GM19351 (cell line): Measurements from ENCODE around the gene ARHGEF7.

ENCODE experiments used
- ATAC-seq: cut with Tn5 transposase; IDR thresholded peaks from one replicate; pipeline ENCODE4 v1.9.1; 2021; ENCODE audit warnings: mild to moderate bottlenecking, moderate library complexity; ENCODE audit not compliant: unreplicated experiment

Gene ARHGEF7

DNA sequence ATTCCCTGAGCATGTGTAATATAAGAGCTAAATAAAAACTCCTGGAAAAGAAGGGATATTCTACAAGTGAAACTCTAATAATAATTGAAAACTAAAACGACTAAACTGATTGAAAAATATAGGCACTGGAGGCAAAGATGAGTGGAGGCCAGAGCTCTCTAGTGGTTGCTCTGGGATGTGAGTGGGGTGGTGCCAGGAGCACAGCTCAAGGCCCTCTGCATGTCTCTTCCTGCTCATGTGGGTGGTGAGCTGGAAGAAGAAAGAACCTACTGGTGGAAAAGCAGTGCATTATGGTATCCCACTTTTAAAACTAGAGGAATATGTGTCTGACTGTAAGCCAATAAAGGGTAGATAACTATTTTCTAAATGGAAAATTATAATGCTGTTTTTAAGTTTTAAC is 15.8 kb upstream of the ARHGEF7 start:
- ATAC-seq: no peak

DNA sequence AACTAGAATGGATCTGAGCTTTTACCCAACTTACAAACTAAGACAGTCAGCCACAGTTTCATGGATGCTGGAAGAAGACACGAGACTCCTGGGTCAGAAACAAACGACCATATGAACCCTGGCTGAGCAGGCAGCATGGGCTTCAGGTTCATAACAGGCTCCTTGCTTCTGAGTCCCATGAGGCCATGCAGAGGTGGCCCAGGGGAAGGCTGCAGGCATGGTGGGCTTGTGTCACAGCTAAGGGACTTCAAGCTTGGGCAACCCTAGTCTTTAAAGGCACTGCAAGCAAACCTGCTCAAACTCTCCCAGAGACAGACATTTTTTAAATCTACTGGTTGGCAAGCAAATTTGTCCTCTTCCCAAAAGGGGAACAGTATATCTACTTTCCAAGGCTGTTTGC is 5.1 kb upstream of the ARHGEF7 start:
- ATAC-seq: no peak

- ATAC-seq: no peak
These were observed 3.7 kb upstream of the ARHGEF7 start for GRCh38 chr13:111111376-111111937.

GRCh38 chr13:111112196-111112595 is 2.9 kb upstream of the ARHGEF7 start:
- ATAC-seq: no peak

DNA sequence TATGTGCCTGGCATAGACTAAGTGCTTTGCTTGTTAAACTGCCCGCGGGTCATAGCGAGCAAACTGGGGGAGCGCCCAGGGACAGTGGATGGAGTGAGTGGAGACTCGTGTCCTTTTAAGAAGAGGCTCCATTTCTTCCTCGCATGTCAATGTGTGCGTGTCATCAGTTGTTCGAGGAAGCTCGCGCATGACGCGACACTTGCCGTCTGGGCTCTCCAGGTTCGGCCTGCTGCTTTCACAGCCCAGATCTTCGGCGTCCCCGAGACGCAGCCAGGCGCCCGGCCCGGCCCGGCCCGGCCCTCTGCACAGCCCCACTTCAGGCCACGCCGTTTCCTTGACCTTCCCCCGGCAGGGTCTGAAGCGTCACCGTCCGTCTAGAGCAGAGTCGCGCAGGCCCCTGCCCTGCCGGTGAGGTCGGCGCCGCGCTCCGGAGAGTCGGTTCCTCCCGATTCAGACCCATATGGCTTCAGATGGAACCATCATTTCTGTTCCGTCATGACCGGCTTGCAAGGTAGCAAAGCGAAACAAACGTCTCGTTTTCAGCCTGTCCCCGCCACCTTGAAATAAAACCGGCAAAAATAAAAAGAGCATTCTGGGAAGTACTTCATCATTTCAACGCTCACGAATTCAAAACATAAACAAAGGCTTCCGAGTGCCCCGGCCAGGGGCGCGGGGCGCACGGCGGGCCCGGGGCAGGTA is 599 bp upstream of the ARHGEF7 start:
- peak; percentile 51 for ATAC-seq

- no peak for ATAC-seq
These were observed 933 bp downstream of the ARHGEF7 start for GRCh38 chr13:111115965-111116521.

DNA sequence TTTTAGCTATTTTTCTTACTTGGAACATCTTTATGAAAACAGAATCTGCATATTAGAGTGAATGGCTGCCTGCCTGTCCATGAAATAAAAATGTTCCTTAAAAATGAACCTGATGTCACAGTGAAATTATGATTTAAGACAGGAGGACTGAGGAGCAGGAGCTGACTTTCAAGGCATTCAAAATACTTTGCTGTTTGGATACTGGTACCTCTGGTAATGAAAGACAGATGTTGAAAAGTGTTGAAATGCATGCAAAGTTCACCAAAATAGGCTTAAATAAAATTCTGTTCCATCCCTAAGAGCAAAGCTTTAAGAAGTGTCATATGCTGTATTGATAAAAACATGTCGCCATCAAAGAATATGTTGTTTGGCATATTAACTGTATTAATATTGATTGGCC is 1.7 kb downstream of the ARHGEF7 start:
- ATAC-seq: no peak

DNA sequence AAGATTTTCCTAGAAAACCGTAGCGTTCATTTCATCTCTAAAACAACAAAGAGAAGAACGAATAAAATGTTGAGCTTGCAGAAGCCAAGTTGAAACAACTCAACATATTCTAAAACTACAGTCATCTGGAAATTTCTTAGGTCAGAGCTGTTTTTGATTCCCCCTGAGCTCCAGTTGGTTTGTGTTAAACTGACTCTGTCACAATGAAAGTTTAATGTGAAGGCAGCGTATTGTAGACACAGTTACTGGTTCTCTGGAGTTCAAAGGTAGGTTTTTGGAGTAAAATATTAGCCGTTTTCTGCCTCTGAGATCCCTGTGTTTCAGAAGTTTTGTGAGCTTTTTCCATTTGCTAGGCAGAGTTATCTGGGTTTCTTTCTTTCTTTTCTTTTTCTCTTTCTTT is 2.2 kb downstream of the ARHGEF7 start:
- no peak for ATAC-seq

- no peak for ATAC-seq
These were observed 2.9 kb downstream of the ARHGEF7 start for GRCh38 chr13:111117961-111118360.

DNA sequence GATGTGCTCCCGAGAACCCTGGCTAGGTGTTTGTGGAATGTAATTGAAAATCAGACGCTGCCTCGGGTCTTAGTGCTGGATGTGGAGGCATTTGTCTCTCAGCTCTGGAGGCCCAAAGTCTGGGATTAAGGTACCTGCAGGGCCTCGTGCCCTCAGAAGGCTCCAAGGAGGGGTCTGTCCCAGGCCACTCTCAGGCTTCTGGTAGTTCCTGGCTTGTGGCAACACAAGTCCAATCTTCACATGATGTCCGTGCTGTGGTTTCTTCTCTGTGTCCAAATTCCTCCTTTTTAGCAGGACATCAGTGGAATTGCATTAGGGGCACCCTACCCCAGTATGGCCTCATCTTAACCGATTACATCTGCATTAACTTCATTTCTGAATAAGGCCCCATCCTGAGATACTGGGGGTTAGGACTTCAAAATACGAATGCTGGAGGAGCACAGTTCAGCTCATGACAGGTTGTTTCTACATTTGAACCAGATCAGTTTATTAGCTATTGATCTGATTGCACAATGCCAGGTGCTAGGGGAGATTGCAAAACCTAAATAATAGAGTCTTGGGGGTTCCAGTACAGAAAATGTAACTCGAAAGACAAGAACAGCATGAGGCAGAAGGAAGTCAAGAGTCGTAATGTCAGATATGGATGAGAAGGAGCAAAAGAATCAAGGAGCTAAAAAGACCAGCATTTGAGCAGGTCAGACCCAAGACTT is 3.9 kb downstream of the ARHGEF7 start:
- no peak for ATAC-seq

DNA sequence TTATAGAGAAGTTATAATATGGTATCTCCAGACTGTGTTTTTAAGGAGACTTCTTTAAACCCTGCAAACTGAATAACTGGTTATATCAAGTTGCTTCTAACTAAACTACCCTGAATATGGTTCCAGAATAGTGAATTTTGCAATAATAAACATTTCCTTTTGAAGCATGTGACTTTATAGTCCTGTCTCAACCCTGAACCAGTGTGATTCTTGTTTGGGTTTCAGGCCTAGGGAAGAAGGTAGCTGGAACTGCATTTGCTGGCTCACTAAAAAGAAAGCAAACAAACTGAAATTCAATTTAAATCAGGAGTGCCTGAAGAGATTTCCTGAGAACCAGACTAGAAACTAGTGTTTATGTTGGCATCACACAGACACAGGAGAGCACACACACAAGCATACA is 4.9 kb downstream of the ARHGEF7 start:
- no peak for ATAC-seq

DNA sequence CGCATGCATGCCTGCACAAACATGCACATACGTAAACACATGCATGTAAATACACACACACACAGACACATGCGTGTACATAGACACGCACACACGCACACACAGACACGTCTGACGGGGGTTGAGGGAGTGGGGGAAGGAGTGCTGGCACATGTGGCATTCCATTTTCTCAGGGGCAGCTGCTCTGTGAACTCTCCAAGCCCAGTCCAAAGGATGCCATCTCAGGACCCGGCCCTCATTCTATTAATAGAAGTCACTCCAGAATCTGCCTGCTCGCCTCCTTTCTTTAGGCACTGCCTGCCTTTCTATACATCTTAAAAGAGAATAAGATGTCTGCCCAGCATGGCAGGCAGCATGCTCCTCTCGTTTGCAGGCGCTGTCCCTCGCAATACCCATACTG is 5.3 kb downstream of the ARHGEF7 start:
- ATAC-seq: no peak

- no peak for ATAC-seq
These were observed 5.8 kb downstream of the ARHGEF7 start for GRCh38 chr13:111120913-111121312.

GRCh38 chr13:111121506-111121905 is 6.4 kb downstream of the ARHGEF7 start:
- ATAC-seq: no peak

DNA sequence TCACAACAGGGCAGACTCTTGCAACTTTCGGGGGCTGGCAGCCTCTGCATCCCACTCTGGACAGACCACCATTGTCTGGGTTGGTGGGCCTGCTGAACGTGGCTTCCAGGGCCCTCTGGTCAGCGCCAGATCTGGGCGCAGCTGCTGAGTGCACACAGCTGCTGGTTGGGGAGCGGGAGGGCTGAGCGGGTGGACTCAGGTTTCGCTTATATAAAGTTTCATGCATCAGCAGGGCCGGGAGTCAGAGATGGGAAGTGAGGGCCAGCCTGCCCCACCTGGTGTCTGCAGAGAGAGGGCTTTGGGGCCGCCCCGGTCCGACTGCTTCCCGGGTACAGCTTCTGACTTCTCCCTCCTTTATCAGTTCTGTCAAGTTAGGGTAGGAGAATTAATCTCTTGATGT is 6.9 kb downstream of the ARHGEF7 start:
- no peak for ATAC-seq

DNA sequence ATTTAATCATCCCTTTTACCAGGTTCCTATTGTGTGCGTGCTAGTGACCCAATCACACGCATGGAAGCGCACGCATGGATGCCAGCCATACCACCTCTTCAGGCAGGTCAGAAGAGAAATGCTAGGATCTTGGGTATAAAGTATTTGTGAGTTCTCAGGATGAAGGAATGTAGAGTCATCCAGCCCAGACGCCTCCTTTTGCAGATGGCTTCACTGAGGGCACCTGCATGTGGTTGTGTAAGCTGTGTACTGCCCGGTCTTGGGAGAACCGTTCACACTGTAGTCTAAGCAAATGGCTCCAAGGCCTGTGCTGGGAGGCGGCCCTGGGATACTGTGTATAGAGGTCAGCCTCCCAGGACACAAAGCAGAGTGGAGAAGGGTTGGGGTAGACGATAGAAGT is 7.5 kb downstream of the ARHGEF7 start:
- ATAC-seq: no peak

GRCh38 chr13:111123221-111123620 is 8.1 kb downstream of the ARHGEF7 start:
- ATAC-seq: no peak

- ATAC-seq: no peak
These were observed 8.5 kb downstream of the ARHGEF7 start for GRCh38 chr13:111123649-111124048.

GRCh38 chr13:111126509-111126908 is 11.4 kb downstream of the ARHGEF7 start:
- ATAC-seq: no peak

DNA sequence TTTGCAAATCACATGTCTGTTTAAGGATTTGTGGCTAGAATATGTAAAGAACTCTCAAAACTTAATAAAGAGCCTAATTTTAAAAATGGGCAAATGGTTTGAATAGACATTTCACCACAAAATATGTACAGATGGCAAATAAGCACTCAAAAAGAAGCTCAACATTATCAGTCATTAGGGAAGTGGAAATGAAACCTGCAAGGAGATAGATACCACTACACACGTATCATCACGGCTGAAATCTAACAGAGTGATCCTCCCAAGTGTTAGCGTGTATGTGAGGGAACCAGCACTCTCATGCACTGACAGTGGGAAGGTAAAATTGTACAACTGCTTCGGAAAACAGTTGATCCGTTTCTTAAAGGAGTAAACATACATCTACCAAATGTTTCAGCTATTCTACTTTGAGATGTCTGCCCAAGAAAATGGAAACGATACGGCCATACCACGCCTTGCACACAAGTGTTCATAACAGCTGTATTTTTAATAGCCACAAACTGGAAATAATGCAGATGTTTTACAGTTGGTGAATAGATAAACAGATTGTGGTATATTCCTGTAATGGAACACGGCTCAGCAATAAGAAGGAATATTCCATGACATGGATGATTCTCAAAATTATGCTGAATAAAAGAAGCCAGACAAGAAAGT is 14.5 kb downstream of the ARHGEF7 start:
- peak; percentile 99 for ATAC-seq

- peak; percentile 6 for ATAC-seq
These were observed 15.0 kb downstream of the ARHGEF7 start for GRCh38 chr13:111130116-111130508.

DNA sequence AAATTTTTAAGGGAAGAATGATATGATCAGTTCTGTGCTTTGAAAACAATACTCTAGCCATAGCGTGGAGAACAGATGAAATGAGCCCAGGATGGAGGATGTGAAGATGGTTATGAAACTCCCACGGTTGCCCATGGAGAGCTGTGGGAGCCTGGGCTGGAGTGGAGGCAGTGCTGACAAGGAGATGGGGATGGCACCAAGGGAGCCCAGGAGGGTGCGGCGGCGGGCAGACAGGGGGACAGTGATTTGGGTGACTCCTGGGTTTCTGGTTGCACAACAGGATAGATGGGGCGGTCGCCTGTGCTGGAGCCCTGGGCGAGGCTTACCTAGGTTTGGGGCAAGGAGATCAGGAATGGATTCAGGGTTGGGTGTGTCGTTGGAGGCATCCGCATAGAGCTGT is 15.9 kb downstream of the ARHGEF7 start:
- ATAC-seq: no peak
